T-helper 1 cell treated with Interleukin-12 subunit alpha and Interleukin-12 subunit beta and Interleukin-4 antibody, amounts not matched to agents 30 ng/mL and 1 ng/mL, for 36 hours (primary cell): ENCODE data around the gene RSF1. TPM values are rescaled to one million over a fixed set of nuclear protein-coding genes. Genes with fewer than 3 reads are reported as not detected.

Experiments used
- intact Hi-C: fragments of 100-400 bp; cut with micrococcal nuclease; formaldehyde crosslinking; loops from one replicate; pipeline ENCODE4 v1.15.1; 2024
- total RNA-seq: library from RNA; stranded (reverse); gene quantifications from 2 replicates; pipeline ENCODE4 v1.2.3, GENCODE V29; 2022

RSF1 gene
- total RNA-seq, 1 donor from 2014 or later = 60.1 TPM

GRCh38 chr11:77814848-77815247, 5.7 kb downstream of the RSF1 start:
- intact Hi-C loops = loop anchor here (5.0 kb wide), 1 partner anchor 108 kb away; no protein-coding TSS in a partner anchor

- intact Hi-C loops = no loop called here
These were observed 7.3 kb downstream of the RSF1 start for GRCh38 chr11:77813256-77813655.

GRCh38 chr11:77806993-77807392, 13.5 kb downstream of the RSF1 start:
- intact Hi-C loops = no loop called here

DNA sequence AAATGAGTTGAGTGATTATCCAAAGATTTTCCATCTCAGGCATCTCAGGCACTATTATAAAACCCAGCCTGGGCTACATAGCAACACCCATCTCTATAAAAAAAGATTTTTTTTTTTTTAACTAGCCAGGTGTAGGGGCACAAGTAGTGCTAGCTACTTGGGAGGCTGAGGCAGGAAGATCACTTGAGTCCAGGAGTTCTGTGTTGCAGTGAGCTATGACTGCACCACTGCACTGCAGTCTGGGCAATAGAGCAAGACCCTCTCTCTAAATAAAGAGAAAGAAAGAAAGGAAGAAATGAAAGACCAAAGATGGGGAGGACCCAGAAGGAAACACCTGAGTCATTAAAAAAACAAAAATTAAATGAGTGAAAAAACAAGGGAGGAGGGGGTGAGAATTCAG, 14.1 kb downstream of the RSF1 start:
- intact Hi-C loops = no loop called here

GRCh38 chr11:77801477-77801876, 19.0 kb downstream of the RSF1 start:
- intact Hi-C loops = no loop called here

DNA sequence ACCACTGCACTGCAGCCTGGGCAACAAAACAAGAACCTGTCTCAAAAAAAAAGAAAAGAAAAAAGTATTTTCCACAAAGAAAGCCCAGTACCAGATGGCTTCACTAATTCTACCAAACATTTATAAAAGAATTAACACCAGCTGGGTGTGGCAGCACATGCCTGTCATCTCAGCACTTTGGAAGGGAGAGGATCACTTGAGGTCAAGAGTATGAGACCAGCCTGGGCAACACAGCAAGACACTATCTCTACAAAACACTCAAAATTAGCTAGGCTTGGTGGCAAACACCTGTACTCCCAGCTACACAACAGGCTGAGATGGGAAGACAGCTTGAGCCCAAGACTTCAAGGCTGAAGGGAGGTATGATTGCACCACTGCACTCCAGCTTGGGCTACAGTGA, 20.1 kb downstream of the RSF1 start:
- intact Hi-C loops = no loop called here

GRCh38 chr11:77799338-77799737, 21.2 kb downstream of the RSF1 start:
- intact Hi-C loops = no loop called here

GRCh38 chr11:77793972-77794371, 26.6 kb downstream of the RSF1 start:
- intact Hi-C loops = no loop called here

DNA sequence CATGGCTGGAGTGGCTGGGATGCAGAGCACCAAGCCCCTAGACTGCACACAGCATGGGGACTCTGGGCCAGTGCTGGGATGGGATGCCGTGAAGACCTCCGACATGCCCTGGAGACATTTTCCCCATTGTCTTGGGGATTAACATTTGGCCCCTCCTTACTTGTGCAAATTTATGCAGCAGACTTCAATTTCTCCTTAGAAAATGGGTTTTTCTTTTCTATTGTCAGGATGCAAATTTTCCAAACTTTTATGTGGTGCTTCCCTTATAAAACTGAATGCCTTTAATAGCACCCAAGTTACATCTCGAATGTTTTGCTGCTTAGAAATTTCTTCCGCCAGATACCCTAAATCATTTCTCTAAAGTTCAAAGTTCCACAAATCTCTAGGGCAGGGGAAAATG, 29.2 kb downstream of the RSF1 start:
- intact Hi-C loops = no loop called here

DNA sequence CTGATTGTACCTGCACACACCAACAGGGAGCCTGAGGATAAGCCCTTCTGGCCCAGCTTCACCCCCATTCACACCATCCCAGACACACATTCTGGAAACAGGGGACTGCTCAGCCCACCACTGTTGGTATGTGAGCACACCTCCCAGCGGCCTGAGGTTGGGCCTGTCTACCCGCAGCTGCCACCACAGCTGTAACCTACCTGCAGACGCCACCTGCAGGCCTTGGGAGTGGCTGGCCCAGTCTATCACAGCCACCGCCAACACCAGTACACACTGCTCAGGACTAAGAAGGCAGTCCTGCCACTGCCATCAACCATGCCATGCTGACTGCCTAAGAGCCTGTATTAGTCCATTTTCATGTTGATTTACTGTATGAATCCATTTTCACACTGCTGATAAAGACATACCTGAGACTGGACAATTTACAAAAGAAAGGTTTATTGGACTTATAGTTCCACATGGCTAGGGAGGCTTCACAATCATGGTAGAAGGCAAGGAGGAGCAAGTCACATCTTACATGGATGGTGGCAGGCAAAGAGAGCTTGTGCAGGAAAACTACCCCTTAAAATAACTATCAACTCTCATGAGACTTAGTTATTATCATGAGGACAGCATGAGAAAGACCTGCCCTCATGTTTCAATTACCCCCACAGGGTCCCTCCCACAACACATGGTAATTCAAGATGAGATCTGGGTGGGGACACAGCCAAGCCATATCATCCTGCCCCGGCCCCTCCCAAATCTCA, 30.6 kb downstream of the RSF1 start:
- intact Hi-C loops = no loop called here

DNA sequence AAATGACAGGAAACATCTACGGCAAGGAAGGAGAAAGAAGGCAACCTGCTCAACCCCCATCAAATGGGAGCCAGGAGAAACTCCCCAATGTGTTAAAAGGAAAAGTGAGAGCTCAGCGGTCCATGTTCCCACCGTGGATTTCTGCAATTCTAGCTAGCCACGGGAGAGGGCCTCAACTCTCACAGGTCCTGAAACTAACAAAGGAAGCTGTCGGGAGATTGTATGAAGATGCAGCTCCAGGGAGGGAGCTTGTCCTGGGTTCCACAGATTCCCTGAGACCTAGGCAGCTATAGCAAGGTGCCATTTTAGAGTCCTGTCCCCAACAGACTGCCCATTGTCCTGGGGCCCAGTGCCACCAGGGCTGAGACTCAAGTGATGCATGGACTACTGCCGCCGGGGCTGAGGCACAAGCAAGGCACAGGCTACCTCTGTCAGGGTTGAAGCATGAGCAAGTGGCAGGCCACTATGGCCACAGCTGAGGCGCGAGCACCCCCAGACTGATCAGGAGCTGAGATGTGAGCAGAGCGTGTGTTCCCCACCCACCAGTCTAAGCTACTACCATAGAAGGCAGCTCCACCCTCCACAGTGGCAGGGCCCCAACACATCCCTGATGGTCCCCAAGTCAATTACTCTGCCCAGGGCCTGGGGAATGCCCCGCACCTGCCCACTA, 31.3 kb downstream of the RSF1 start:
- intact Hi-C loops = no loop called here

DNA sequence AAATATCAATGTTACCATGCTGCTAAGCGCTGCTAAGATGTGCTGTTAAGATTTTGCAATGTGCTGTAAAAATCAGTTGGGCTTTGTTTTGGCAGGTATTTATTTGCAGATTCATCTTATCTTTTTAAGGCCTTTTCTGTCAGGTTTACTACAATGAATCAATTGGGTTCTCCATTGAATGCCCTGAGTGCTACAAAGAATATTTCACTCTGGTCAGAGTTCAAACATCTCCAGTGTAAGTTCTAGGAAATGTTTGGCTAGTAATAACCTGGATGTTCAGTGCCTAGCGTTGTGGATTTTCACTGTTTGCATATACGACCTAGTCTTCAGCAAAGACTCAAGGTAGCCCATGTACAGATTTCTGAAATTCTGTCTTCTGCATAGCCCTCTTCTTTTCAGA, 36.0 kb downstream of the RSF1 start:
- intact Hi-C loops = no loop called here

GRCh38 chr11:77783025-77783424, 37.5 kb downstream of the RSF1 start:
- intact Hi-C loops = no loop called here

DNA sequence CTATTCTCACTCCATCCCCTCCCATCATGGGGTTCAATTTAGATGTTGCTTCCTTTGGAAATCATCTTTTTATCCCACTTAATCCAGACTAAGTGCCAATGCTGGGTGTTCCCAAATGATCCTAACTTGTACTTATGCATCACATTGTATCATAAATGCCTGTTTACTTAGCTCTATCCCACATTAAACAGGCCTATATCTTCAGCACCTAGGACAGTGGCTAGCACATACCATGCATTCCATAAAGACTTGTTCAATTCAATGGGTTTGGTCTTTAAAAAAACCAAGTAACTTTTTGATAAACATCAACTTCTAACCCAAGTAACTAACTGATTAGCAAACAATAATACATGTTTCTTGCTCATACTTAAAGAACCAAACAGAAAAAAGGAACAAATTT, 40.6 kb downstream of the RSF1 start:
- intact Hi-C loops = no loop called here

DNA sequence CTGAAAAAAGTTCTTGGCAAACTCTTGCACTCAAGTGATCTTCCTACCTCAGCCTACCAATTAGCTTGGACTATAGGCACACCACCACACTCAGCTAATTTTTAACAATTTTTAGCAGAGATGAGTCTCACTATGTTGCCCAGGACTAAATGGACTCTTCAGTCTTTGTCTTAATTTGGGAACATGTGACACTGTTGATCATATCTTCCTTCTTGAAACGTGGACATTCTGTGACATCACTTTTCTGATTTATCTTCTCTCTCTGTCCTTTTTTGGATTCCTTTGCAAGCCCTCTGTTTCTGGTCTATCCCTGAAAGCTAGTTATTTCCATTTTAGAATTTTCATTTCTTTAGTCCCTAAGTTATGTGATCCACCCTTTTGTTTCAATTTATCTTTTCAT, 42.0 kb downstream of the RSF1 start:
- intact Hi-C loops = no loop called here

- intact Hi-C loops = no loop called here
These were observed 42.4 kb downstream of the RSF1 start for GRCh38 chr11:77778118-77778517.

- intact Hi-C loops = loop anchor here (1.0 kb wide), 4 partner anchors 43 to 270 kb away; partner anchors contain the start of gene INTS4
These were observed 44.1 kb downstream of the RSF1 start for GRCh38 chr11:77776455-77776854.

GRCh38 chr11:77775936-77776335, 44.6 kb downstream of the RSF1 start:
- intact Hi-C loops = loop anchor here (1.0 kb wide), 4 partner anchors 43 to 270 kb away; partner anchors contain the start of gene INTS4

GRCh38 chr11:77771135-77771534, 49.4 kb downstream of the RSF1 start:
- intact Hi-C loops = no loop called here

GRCh38 chr11:77770629-77771028, 49.9 kb downstream of the RSF1 start:
- intact Hi-C loops = no loop called here

- intact Hi-C loops = no loop called here
These were observed 58.1 kb downstream of the RSF1 start for GRCh38 chr11:77762426-77762825.

DNA sequence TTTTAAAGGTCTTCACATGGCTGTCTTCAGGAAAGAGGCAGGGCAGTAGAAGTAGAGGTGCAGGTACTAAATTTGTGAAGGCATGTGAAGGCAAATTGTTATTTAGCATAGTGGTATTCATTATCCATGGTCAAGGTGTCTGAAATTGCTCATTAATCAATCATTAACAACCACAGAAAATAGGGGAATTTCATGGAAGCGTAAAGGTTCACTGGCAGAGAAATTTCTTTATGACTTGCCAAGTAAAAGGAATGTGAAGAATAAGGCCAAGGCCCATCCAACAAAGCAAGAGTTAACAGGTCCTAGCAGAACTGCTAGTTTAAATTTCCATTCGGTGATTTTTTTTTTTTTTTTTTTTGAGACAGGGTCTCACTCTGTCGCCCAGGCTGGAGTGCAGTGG, 59.0 kb downstream of the RSF1 start:
- intact Hi-C loops = no loop called here

- intact Hi-C loops = no loop called here
These were observed 62.2 kb downstream of the RSF1 start for GRCh38 chr11:77758331-77758730.
